HG03060 (cell line): ENCODE measurements around the gene SLC39A11.
"Not testable (repeated sequence)": the region's sequence is repeated elsewhere in the genome, so short reads cannot be mapped to it uniquely, and the experiment has no call there.

Experiments
- ATAC-seq: cut with Tn5 transposase; IDR thresholded peaks from one replicate; pipeline ENCODE4 v1.9.1; 2021; ENCODE audit warnings: low read depth, moderate number of reproducible peaks; ENCODE audit not compliant: unreplicated experiment

The SLC39A11 gene

DNA sequence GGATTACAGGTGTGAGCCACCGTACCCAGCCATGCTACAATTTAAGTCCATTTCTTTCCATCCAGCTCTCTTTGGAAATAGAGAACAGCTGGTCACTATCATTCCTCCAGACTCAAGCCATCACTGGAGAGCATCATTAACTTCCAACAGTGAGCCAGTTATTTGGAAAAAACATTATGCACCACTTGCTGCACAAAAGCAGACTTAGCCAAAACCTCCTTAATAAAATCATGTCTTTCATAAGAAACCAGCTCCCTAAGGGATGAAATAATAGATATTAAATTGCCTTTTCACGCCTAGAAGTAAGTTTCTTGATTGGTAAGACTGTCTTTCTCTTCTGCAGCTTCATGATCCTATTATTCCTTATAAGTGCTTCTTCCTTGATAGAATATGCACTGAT lies 17.9 kb downstream of the SLC39A11 start:
- no peak for ATAC-seq

DNA sequence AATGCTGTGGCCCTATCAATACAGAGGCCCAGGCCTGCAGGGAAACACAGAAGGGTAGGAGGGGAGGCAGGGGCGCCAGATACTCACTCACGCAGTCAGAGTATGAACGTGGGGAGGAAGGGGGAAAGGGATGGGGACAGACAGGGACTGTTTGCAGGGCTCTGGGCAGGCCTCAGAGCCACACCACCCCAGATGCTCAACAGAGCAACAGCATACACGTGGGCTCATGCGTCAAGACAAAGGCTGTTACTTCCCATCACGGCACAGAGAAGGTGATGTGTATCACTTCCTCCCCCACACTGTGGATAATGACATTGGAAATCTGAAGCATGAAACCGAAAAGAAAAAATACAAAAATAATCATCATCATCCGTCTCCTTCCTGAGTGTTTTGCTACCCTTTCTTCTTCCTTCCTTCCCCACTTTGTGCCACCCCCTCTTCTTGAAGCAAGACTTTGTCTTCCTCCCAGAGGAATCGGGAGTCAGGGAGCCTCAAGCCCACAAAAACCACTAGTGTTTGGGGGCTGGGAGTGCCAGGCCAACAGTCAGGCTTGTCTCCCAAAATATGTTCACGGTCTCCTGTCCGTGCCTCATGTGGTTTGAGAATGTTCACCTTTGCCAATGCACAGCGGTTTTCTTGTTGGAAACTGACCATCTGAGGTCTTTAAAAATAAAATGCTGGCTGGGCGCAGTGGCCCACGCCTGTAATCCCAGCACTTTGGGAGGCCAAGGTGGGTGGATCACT lies 20.1 kb downstream of the SLC39A11 start:
- no peak for ATAC-seq

GRCh38 chr17:73071066-73071999 lies 21.2 kb downstream of the SLC39A11 start:
- ATAC-seq = no peak

DNA sequence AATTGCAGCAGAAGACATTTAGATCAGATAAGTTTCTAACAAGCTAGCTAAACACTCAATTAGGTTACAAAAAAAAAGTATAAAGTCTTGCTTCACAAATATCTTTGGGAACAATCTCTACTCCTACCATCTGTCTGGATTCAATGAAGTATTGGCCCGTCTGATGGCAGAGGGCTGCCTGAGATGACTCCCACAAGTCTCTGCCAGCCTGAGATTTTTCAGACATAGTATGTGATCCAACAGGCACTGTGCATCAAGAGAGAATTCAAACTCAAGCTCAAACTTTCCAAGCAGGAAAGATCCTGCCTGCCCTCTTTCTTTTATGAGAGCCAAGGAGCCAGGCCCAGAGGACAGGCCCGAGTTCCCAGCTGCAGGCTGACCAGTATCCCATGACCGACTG lies 22.6 kb downstream of the SLC39A11 start:
- ATAC-seq = no peak

DNA sequence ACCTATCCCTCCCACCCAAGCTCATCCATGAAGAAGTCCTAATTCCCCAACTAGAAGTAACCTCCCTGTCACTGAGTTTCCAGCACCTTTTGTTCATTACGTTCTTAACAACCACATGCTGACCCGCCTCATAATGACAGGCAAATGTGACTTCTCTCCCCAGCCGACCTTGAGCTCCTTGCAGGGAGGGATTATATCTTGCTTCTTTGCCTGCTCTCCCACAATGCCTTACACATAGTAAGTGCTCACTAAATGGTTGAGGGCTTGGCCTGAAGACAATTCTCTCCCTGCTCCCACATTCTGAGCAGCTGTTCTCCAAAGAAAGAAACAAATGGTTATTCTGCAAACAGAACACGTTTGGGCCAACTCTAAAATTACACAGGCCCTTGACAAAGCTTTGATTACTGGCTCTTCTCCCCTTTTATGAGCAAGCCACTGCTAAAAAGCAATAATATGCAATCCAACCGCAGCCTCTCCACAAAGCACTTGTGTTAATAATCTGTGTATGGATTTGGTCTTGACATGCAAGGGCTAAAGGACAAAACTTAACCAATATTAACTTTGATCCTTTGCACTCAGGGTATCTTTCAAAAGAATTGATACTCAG lies 23.2 kb downstream of the SLC39A11 start:
- ATAC-seq = no peak

DNA sequence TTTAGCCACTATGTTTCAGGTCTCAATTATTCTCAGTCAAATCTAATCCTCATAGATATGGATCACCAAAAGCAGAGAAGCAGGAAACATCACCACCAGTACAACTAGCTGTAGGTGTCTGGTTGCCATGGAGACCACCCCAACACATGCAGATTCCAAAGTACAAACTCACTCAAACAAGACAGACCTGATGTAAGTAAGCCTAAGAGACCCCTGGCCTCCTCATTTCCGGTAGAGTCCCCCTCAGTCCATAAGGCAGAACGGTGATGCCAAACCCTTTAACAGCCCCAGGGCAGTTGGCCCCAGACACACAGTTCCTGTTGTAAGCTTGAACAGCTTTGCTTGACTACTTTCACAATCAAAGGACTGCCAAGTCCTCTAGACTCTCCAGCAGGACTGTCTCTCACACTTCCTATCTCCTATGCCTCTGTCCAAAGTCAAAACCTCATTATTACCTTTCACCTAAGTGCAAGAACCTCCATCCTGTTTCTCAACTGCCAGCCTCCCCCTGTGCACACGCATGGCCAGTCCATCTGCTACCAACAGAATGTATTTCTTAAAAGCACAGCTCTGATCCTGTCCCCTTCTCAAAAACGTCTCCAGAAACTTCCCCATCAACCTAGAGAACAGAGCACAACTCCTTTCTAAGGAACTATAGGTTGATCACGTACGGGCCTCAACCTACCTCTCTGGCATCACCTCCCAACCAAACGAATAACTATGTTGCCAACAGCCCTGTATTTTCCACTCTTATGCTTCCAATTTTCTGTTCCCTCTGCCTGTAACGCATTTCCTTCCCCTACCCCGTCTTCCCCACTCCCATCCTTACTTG lies 23.9 kb downstream of the SLC39A11 start:
- ATAC-seq = no peak

DNA sequence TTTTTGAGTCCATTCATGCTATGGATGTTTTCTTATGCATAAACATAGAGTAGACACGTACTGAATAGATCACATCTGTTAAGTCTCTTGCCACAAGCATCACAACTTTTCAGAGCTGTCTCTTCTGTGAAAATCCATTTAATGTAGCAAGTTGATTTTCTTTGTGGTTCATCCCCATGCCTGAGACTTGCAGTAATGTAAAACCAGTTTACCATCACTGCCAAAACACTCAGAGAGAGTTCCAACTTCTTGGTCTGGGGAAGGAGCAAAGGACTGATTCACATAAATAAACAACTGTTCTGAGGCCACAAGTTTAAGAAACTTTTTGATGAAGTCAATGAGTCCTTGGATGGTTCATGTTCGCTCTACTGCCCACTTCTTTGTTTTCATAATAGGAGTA lies 24.8 kb downstream of the SLC39A11 start:
- ATAC-seq = not testable (repeated sequence)

- no peak for ATAC-seq
Measured at GRCh38 chr17:73067075-73067474, 25.4 kb downstream of the SLC39A11 start.

- ATAC-seq = no peak
Measured at GRCh38 chr17:73066148-73066884, 26.2 kb downstream of the SLC39A11 start.

GRCh38 chr17:73065376-73065775 lies 27.1 kb downstream of the SLC39A11 start:
- ATAC-seq = no peak

- no peak for ATAC-seq
Measured at GRCh38 chr17:73064084-73064938, 28.2 kb downstream of the SLC39A11 start.

- ATAC-seq = no peak
Measured at GRCh38 chr17:73062726-73063125, 29.8 kb downstream of the SLC39A11 start.

GRCh38 chr17:73061161-73061560 lies 31.3 kb downstream of the SLC39A11 start:
- no peak for ATAC-seq

DNA sequence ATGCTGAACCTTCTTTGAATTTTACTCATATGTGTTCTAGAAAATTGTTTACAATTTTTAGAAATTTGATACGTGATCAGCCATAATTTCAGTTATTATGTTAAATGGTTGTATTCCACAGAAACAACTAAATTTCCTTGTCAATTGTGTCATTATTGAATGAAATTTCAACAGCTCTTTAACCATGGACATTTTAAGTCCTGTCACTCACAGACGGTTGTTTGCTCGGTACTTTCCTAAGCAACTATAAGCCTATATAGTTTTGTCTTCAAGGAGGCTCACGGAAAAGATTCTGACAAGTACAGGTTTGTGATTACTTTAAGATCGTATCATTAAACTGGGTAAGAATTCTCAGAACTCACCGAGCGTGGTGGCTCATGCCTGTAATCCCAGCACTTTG lies 31.8 kb downstream of the SLC39A11 start:
- no peak for ATAC-seq

- ATAC-seq = not testable (repeated sequence)
Measured at GRCh38 chr17:73059713-73060112, 32.8 kb downstream of the SLC39A11 start.

- no peak for ATAC-seq
Measured at GRCh38 chr17:73058022-73058421, 34.5 kb downstream of the SLC39A11 start.

- no peak for ATAC-seq
Measured at GRCh38 chr17:73057196-73057595, 35.3 kb downstream of the SLC39A11 start.

- ATAC-seq = no peak
Measured at GRCh38 chr17:73052923-73053322, 39.6 kb downstream of the SLC39A11 start.

GRCh38 chr17:73050797-73051196 lies 41.7 kb downstream of the SLC39A11 start:
- no peak for ATAC-seq
